Measurements from ENCODE around the gene FANCE. TPM values are rescaled to one million over a fixed set of nuclear protein-coding genes. Genes with fewer than 3 reads are reported as not detected.

The FANCE gene
- total RNA-seq, 4 donors from 2014 or later = 4.1 to 6.6 (median 6.2) TPM

GRCh38 chr6:35477551-35478179 is 25.5 kb downstream of the FANCE start:
- intact Hi-C loops (cut with DNase I) = no loop called here
- DNase-seq = no peak
- H3K36me3 ChIP-seq = peaks cover 7 to 10% of the 10 kb centered on the region in 2 donors
- WGBS, 2 donors = 94 to 97% methylated on average over 5 of the region's 5 CpGs
- no peaks in the 10 kb centered on the region for H3K9me3 ChIP-seq
- no peaks in the 10 kb centered on the region for H3K4me1 ChIP-seq
- H3K4me3 ChIP-seq (replicated peaks in 1 of 3) = no peak overlapping the region
- no peak for TF ChIP-seq POLR2A (IDR thresholded peaks at IDR 0.05)
- TF ChIP-seq, protein P1, sequence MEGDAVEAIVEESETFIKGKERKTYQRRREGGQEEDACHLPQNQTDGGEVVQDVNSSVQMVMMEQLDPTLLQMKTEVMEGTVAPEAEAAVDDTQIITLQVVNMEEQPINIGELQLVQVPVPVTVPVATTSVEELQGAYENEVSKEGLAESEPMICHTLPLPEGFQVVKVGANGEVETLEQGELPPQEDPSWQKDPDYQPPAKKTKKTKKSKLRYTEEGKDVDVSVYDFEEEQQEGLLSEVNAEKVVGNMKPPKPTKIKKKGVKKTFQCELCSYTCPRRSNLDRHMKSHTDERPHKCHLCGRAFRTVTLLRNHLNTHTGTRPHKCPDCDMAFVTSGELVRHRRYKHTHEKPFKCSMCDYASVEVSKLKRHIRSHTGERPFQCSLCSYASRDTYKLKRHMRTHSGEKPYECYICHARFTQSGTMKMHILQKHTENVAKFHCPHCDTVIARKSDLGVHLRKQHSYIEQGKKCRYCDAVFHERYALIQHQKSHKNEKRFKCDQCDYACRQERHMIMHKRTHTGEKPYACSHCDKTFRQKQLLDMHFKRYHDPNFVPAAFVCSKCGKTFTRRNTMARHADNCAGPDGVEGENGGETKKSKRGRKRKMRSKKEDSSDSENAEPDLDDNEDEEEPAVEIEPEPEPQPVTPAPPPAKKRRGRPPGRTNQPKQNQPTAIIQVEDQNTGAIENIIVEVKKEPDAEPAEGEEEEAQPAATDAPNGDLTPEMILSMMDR (IDR thresholded peaks at IDR 0.05) = no peak
- no peaks in the 10 kb centered on the region for H3K27me3 ChIP-seq
- H3K27ac ChIP-seq = no peak overlapping the region

GRCh38 chr6:35478259-35478658 is 26.1 kb downstream of the FANCE start:
- DNase-seq = no peak
- TF ChIP-seq, protein P1 (IDR thresholded peaks at IDR 0.05) = no peak
- TF ChIP-seq POLR2A (IDR thresholded peaks at IDR 0.05) = no peak
- H3K27ac ChIP-seq = no peak overlapping the region
- H3K36me3 ChIP-seq = peaks cover 1 to 10% of the 10 kb centered on the region in 2 donors
- intact Hi-C loops (cut with DNase I) = no loop called here
- 93 to 96% methylated on average over 5 to 7 of the region's 7 CpGs for WGBS, 2 donors
- H3K27me3 ChIP-seq = no peaks in the 10 kb centered on the region
- H3K9me3 ChIP-seq = no peaks in the 10 kb centered on the region
- H3K4me1 ChIP-seq = no peaks in the 10 kb centered on the region
- H3K4me3 ChIP-seq (replicated peaks in 1 of 3) = no peak overlapping the region

GRCh38 chr6:35480176-35480575 is 28.0 kb downstream of the FANCE start:
- 94 to 95% methylated on average over 12 of the region's 12 CpGs for WGBS, 2 donors
- Histone ChIP-seq H3K4me1 (peaks cover 4 to 5% of the 10 kb centered on the region in 2 donors), H3K27me3 (no peaks in the 10 kb centered on the region), H3K9me3 (no peaks in the 10 kb centered on the region), H3K4me3 (replicated peaks in 1 of 3) (no peak overlapping the region), H3K36me3 (peaks cover 0 to 4% of the 10 kb centered on the region in 2 donors), H3K27ac (no peak overlapping the region)
- intact Hi-C loops (cut with DNase I) = no loop called here
- TF ChIP-seq, protein P1 (IDR thresholded peaks at IDR 0.05) = no peak
- TF ChIP-seq POLR2A (IDR thresholded peaks at IDR 0.05) = no peak
- no peak for DNase-seq

DNA sequence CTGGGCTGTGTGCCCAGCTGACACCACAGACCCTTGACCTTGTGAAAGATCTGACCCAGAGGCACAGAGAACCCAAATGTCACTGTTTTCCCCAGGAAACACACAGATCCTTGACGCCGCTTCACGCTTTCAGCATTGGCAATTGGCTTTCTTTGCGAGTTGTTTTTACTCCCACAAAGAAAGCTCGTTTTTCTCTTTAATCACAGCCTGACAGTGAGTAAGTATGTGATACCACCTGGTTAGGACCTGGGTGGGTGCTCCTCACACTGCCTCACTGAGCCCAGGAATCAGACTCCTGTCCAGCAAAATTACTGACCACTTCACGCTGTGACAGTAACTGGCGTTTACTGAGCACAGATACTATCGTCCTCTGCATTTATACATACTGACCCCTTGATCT is 29.1 kb downstream of the FANCE start:
- WGBS, 2 donors = 84 to 89% methylated on average over 8 of the region's 8 CpGs
- H3K9me3 ChIP-seq = no peaks in the 10 kb centered on the region
- no peak overlapping the region for H3K4me3 ChIP-seq (replicated peaks in 1 of 3)
- H3K27ac ChIP-seq = no peak overlapping the region
- H3K4me1 ChIP-seq = peaks cover 13 to 15% of the 10 kb centered on the region in 2 donors
- no peaks in the 10 kb centered on the region for H3K27me3 ChIP-seq
- no peak for DNase-seq
- intact Hi-C loops (cut with DNase I) = no loop called here
- peaks cover 0 to 4% of the 10 kb centered on the region in 2 donors for H3K36me3 ChIP-seq
- TF ChIP-seq POLR2A (IDR thresholded peaks at IDR 0.05) = no peak

- peaks cover 0 to 4% of the 10 kb centered on the region in 2 donors for H3K36me3 ChIP-seq
- 94 to 96% methylated on average over 4 of the region's 4 CpGs for WGBS, 2 donors
- H3K27me3 ChIP-seq = no peaks in the 10 kb centered on the region
- TF ChIP-seq, protein P1 (IDR thresholded peaks at IDR 0.05) = no peak
- no peak for TF ChIP-seq POLR2A (IDR thresholded peaks at IDR 0.05)
- H3K4me3 ChIP-seq (replicated peaks in 1 of 3) = no peak overlapping the region
- H3K4me1 ChIP-seq = peaks cover 22 to 32% of the 10 kb centered on the region in 2 donors
- no peaks in the 10 kb centered on the region for H3K9me3 ChIP-seq
- no peak for DNase-seq
- H3K27ac ChIP-seq = no peak overlapping the region
- intact Hi-C loops (cut with DNase I) = no loop called here
Measured at GRCh38 chr6:35483062-35483461, 30.9 kb downstream of the FANCE start.
